NCI-H1694 treated with DMSO at 0.1 percent for 48 hours (cell line): ENCODE measurements around the gene SYS1.

ENCODE experiments used
- DNase-seq: peaks from one replicate; lab custom pipeline; 2025; lab: John Stamatoyannopoulos, UW

The SYS1 gene

DNA sequence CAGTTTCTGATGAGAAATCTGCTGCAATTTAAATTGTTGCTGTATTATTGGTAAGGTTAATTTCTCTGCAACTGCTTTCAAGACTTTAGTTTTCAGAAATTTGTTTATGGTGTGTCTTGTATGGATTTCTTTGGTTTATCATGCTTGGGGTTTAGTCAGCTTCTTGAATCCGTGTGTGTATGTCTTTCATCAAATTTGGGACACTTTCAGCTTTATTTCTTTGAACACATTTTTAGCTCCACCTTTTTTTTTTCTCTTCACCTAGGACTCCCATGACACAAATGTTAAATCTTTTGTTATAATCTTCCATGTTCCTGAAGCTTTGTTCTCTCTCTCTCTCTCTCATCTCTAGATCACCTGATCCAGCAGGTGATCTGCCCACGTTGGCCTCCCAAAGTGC lies 28.6 kb downstream of the SYS1 start:
- no peak for DNase-seq

DNA sequence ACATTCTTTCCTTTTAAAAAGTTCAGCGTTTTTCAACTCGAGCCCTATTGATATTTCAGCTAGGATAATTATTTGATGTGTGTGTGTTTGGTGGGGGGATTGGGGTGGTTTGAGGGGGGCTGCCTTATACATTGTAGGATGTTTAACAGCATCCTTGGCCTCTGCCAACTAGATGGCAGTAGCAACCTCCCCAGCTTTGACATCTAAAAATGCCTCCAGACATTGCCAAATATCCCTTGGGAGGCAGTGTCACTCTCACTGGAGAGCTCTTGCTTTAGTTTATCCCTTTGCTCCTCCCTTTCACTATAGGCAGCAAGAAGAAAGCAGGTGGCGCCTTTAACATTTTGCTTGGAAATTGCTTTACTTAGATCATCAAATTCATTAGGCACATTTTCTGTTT lies 29.8 kb downstream of the SYS1 start:
- no peak for DNase-seq

DNA sequence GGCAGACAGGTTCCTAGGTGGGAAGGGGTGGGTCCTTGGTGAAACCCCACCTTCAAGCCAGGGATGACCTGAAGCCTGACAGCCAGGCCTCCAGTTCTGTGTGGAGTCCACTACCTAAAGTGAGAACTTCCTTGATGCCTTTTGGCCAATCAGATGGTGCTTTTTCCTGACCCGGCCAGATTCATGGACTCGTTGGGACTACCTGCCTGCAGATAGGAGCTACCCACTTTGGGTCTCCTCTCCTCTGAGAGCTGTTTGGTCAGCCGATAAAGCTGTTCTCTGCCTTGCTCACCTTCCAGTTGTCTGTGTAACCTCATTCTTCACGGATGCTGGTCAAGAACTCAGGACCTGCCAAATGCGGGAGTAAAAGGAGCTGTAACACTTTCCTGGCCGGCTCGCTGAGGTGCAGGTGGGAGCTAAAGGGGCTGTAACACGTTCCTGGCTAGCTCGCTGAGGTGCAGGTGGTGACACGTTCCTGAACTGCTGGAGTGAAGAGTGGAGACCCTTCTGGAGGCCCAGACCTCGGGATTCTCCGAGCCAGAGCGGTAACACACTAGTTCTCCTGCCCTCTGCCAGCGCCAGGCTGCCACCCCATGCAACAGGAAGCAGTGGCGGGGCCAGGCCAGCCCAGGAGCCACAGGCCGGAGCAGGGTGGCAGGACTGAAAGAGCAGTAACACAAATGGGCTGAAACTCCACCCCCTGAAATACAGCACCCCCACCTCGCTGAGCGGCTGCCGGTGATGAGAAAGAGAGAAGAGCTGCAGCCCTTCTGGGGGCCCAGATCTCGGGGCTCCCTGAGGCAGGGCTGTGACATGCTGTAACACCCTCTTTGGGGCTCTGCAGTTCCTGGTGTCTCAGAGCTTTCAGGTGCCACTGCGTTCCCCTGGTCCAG lies 31.5 kb downstream of the SYS1 start:
- no peak for DNase-seq

DNA sequence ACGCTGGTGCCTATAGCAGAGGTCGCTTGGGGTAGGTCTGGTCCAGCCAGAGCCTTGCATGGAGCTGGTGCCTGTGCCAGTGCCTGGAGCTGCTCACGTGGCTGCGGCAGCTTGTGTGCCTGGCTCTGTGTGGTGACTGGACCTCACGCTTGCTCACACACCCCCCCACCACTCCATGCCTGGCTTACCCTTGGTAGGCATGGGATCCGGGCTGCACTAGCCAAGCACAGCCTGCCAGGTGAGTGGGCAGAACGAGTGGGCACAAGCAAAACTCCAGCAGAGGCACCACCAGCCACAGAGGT lies 32.1 kb downstream of the SYS1 start:
- DNase-seq: no peak

DNA sequence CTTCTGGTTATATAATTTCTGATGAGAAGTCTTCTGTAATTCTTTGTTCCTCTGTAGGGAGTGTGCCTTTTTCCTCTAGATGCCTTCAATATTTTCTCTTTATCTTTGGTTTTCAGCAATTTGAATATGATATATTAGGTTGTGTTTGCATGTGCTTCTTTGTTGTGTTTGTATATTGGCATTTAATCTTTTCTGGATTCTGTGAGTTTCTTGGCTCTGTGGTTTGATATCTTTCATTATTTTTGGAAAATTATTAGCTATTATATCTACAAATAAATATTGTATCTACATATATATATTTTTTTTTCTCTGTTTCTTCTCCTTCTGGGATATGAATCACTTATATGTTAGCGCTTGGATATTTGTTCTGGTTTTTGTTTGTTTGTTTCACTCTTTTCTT lies 36.1 kb downstream of the SYS1 start:
- DNase-seq: no peak

DNA sequence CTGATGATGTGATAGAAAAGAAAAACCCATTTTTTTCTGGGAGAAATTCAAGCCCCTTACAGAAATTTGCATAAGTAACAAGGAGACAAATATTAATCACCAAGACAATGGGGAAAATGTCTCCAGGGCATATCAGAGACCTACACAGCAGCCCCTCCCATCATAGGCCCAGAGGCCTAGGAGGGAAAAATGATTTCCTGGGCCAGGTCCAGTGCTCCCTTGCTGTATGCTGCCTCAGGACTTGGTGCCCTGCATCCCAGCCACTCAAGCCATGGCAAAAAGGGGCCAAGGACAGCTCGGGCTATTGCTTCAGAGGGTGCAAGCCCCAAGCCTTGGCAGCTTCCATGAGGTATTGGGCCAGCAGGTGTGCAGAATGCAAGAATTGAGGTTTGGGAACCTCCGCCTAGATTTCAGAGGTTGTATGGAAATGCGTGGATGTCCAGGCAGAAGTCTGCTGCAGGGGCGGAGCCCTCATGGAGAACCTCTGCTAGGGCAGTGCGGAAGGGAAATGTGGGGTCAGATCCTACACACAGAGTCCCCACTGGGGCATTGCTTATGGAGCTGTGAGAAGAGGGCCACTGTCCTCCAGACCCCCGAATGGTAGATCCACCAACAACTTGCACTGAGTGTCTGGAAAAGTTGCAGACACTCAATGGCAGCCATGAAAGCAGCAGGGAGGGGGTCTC lies 37.5 kb downstream of the SYS1 start:
- DNase-seq: no peak

DNA sequence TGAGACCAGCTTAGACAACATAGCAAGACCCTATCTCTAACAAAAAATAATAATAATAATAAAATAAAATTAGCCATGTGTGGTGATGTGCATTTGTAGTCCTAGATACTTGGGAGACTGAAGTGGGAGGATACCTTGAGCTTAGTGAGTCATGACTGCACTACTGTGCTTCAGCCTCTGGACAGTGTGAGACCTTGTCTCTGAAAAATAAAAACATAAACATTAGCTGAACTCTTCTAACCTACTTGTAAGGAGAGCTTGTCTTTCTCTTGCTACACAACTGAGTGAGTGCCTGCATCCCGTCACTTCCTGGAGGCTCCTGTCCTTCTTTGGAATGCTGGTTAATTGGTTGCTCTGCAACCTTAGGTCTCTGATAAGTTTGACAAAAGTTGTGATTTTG lies 40.0 kb downstream of the SYS1 start:
- no peak for DNase-seq

DNA sequence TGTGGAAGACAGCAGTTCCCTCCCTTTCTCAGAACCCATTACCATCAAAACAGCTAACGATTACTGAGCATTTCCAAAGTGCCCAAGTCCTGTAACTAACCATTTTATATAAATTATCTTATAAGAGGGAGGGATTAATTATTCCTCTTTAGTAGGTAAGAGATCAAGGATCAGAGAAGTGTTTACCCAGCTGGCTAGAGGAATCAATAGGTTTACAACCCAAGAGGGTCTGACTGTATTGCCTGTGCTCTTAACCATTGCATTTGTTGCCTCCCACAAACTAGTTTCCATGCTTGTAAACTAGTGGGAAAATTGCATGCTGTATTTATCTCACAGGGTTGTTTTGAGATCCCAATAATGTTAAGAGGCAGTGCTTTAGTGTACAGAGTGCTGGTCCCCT lies 41.5 kb downstream of the SYS1 start:
- DNase-seq: no peak

DNA sequence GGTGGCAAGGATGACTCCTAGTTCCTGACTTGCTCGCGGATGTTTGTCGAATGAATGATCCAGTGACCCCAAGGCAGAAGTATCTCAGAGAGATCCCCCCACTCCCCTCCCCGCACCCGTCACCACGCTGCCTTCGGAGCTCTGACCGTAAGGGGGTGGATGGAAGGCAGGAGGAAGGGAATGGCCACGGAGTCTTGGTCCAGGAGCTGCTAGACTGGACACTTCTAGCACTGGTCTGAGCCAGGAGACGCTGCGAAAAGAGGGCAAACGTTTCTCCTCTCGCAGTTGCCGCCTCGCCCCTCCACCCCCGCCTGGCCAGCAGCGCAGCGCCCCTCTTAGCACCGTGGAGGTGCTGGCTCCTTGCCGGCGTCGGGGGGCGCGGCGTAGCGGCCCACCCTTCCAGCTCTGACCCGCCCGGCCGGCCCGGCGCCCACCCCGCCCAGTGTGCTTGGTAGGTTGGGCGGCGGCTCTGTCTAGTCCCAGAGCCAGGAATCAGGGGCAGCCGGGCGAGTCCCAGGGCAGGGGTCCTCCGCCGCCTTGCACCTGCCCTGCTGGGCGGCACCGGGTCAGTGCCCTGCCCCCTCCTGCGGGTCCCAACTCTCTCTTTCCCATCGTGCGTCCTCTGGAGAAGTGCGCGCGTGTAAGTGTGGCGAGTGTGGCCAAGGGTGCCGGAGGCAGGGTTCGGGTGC lies 42.8 kb downstream of the SYS1 start:
- no peak for DNase-seq

DNA sequence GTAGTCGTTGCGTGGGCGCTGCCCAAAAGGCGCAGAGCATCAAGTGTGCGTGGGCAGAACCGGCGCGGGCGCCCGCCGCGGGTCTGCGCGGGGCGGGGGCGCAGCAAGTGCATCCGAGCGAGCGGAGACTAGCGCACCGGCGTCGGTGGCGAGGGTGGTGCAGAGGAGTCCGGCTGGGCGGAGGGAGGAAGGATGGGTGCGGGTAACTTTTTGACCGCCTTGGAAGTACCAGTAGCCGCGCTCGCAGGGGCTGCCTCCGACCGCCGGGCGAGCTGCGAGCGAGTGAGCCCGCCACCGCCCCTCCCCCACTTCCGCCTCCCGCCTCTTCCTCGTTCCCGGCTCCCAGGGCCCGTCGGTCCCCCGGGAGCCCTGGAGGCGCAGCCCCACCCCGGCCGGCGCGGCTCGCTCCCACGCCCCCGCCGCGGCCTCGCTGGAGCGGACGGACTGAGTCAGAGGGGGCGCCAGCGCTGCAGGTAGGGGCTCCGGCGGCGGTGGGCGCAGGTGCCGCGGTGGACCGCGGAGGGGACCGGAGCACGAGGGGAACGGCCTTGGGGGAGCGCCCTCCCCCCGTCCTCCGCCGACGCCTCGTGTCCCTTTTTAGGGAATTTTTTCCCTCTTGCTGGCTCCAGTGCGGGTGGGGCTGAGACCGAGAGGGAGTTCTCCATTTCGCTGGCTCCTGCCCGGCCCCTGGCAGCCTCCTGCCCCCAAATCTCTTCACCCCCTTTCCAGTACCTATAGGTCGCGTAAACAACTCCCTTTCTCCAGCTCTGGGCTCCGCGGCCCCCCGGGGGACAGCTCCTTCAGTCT lies 43.5 kb downstream of the SYS1 start:
- DNase-seq: no peak

DNA sequence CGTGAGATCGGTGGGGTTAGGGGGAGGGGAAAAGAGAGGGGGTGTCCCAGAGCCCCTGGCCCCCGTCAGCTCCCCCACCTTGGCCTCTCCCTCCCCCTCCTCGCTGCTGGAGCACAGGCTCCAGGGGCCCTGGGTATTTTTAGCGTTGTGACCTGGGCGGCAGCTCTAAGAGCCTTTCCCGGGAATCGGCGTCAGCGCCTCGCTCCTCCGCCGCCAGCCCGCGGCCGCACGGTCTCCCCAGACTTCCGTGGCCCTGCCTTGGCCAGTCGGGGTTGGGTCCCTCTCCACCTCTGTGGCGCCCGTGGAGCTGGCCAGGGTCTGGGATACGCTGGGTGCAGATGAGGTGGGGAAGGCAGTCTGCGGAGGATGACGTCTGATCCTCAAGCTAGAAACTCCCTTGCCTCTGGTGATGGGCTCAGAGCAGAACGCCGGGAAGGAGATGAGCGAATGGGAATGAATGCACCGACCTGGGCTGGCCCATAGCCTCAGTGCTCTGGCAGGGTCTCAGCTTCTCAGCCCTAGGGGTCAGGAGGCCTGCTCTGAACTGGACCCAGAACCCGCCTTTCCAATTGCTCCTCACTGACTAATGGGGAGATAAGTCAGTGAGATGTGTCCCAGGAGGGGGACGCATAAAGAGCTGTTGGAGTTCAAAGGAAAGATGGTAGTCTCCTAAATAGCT lies 44.2 kb downstream of the SYS1 start:
- no peak for DNase-seq

DNA sequence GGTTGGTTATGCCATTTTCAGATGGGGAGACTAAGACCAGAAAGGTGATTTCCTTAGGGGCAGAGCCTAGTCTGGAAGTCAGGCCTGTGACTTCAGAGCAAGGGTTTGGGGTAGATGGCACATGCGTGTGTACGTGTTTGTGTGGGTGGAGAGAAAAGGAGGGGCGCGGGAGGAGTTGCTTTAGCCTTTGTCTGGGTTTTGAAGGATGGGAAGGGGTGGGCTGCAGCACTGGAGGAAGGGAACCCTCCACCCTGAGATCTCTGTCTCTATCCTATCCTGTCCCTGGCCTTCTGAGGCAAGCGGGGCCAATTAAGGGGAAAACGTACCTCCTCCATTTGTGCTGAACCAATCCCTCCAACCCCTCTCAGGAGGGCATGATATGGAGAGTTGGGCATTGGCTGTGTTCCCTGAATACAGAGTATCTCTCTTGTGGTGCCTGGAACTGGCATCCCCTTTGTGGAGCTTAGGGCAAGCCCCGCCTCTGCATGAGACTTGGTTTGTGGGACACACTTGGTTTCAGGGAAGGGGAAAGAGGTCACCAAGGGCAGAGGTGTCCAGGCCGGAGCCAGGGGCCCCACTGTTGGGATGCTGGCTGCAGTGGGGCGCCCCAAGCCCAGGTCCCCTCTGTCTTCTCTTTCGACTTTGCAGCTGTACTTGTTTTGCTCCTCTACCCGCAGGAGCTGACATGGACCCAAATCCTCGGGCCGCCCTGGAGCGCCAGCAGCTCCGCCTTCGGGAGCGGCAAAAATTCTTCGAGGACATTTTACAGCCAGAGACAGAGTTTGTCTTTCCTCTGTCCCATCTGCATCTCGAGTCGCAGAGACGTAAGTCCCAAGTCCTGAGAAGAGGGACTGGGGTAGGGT lies 45.1 kb downstream of the SYS1 start, which contains the start of gene DBNDD2:
Gene DBNDD2 (plus strand): TSS at position 507 of the 863 bp plus-strand sequence. CDS start 179 bp downstream, at position 686.
- no peak for DNase-seq

DNA sequence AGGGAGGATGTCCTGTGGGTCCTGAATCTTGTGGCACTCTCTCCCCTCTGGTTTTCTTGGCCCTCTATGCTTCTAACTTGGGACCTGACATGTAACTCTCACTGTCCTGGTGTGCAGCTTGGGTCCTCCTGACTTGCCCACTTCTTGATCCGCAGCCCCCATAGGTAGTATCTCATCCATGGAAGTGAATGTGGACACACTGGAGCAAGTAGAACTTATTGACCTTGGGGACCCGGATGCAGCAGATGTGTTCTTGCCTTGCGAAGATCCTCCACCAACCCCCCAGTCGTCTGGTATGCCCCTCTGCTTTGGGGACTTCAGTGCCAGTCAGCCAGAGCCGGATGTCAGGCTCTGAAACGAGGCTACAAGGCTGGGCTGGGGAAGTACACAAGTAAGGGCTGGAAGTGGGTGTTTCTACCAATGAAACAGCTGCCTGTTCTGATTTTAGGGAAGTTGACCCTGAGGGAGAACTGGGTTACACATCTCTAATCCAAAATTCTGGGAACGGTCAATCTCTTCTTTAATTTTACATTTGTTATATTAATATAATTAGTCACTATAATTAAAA lies 45.8 kb downstream of the SYS1 start:
- no peak for DNase-seq

DNA sequence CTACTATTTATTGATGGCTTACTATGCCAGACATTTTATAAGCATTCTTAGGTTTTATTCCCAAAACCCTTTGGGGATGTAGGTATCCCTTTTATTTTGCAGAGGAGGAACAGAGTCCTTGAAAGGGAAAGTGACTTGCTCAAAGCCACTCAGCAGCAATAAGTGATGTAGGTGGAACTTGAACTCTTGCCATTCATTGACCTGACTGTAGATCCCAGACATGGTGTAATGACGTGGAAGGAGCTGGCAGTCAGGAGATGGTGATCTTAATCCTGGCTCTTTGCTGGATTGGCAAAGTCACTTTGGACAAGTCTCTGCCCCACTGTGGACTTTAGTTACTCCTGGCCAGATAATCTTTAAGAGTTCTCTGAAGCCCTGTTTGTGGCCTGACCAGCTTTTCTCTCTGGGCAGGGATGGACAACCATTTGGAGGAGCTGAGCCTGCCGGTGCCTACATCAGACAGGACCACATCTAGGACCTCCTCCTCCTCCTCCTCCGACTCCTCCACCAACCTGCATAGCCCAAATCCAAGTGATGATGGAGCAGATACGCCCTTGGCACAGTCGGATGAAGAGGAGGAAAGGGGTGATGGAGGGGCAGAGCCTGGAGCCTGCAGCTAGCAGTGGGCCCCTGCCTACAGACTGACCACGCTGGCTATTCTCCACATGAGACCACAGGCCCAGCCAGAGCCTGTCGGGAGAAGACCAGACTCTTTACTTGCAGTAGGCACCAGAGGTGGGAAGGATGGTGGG lies 46.7 kb downstream of the SYS1 start:
- DNase-seq: no peak

DNA sequence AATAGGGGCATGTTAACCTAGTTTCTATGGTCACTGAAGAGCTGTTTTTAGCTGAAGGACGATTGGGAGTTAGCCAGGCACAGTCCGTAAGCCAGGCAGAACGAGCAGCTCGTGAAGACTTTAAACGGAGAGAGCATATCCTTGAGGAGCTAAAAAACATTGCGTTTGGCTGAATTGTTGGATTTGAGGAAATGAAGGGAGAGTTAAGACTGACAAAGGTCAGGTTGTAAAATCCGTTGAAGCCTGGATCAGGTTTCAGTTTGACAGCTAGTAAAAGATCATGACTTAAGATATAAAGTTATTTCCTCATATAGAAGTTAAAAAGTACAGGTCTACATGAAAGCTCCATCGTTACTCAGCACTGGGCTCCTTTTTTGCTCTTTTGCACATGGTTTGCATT lies 47.9 kb downstream of the SYS1 start:
- DNase-seq: no peak

DNA sequence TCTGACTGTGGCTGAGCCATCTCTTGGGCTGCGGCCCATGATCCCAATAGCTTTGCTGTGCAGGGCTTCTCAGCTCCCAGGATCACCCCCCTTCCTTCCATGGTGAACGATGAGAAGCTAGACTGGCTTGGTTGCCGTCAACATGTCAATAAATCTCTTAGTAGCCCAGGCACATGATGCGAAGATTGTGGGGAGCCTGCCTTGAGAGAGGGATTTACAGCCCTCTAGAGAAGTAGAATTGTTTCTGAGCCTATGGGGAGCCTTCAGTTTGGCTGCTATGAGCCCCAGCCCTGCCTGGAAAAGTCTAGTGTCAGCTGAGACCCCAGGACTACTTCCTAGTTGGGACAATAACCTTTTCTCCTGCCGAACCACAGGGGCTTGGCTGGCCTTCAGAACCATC lies 49.7 kb downstream of the SYS1 start:
- no peak for DNase-seq

DNA sequence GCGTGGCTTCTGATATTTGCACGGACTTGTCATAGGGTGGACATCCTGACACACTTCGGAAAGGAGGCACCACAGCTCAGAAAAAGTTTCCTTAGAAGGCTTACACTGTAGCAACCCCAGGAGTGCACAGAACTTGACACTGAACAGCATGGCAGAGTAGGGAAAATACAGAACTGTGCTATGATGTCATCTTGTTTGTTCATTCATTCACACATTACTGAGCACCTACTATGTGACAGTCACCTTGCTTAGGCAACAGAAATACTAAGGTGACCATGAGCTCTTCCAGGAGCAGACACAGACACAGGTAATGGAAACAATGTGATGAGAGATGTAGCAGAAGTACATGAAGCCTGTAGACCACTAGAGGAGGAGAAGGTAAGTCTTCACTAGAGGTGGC lies 50.5 kb downstream of the SYS1 start:
- no peak for DNase-seq

DNA sequence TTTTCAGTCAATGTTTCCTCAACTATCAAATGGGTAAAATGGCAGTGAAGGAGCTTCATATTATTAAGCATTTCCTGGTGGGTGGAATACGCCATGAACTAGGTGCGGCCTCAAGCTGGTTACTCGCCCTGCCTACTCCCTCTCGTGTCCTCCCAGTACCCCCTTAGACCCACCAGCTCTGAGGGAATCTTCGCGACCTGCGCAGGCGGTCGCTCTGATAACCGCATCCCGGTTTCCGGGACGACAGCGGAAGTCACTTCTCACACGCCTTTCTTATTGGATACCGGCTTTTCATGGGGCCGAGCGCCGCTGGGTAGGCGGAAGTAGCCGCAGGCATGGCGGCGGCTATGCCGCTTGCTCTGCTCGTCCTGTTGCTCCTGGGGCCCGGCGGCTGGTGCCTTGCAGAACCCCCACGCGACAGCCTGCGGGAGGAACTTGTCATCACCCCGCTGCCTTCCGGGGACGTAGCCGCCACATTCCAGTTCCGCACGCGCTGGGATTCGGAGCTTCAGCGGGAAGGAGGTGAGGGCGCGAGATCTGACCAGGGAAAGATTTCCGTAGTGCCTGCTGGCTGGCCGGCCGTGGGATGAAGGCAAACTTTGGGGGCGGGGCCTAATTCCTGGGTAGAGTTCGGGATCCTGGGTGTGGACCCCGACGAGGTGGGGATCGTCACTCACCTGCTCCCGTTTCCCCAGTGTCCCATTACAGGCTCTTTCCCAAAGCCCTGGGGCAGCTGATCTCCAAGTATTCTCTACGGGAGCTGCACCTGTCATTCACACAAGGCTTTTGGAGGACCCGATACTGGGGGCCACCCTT lies 53.1 kb downstream of the SYS1 start, which contains the start of gene PIGT:
Gene PIGT (plus strand): TSS at position 320 of the 816 bp plus-strand sequence. CDS start 16 bp downstream, at position 336.
- peak; percentile 75 for DNase-seq

DNA sequence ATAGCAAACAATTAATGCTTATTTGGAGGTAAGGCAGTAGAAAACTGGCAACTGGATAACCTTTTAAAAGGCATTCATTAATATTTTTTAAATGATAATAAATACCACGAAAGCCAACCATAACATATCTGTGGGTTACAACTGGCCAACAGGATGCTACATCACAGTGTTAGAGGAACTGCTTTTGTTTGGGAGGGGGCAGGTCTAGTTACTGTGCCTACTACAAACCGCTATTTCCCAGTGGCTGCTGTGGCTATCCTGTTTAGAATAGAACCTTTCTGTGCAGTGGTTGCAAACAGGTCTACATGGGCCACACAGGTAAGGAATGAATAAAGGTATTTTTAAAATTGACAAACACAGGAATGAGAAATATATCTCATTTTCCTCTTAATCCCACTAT lies 54.0 kb downstream of the SYS1 start:
- no peak for DNase-seq
